ENCODE measurements around the gene ZCCHC14.

The ZCCHC14 gene

DNA sequence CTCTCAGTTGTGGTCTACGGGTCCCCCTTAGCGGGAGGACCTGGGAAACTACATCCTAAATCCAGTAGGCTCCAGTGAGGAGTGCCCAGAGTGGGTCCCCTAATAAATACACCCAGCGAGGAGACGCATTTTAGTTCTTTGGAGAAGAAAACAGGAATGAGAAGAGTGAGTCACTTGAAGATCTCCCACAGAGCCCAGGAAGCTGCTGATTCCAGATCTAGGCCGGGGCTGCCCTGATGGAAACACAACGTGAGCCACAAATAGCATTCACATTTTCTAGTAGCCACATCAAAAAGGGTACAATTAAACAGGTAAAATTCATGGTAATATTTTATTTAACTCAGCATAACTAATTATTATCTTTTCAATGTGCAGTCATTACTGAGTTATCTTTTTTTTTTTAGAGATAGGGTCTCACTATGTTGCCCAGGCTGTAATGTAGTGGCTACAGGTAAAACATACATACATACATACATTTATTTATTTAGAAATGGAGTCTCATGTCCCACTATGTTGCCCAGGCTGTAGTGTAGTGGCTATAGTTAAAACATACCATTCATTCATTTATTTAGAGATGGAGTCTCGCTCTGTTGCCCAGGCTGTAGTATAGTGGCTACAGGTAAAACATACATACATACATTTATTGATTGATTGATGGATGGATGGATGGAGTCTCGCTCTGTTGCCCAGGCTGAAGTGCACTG, 130.8 kb downstream of the ZCCHC14 start:
- Histone ChIP-seq H3K4ac (ENCODE audit: low read depth in 1 of 2, low read length in 2 of 2) (no peak overlapping the region), H3K4me3 (ENCODE audit: insufficient read depth in 1 of 2, low read depth in 1 of 2, low read length in 2 of 2) (no peak overlapping the region), H3K18ac (ENCODE audit: low read depth in 1 of 2, low read length in 2 of 2) (no peak overlapping the region), H4K8ac (ENCODE audit: low read length) (no peak overlapping the region), H3K4me1 (ENCODE audit: control insufficient read depth, insufficient read depth, low read depth, low read length) (peaks cover 16% of the 10 kb centered on the region), H2AFZ (ENCODE audit: low read depth, low read length) (no peak overlapping the region), H3K79me1 (replicated peaks; ENCODE audit: low read length, poor library complexity, severe bottlenecking) (peaks cover 60% of the 10 kb centered on the region), H3K27ac (ENCODE audit: low read length, poor library complexity, severe bottlenecking) (no peak overlapping the region), H4K91ac (ENCODE audit: low read length) (no peak overlapping the region), H2BK5ac (ENCODE audit: low read depth, low read length, poor library complexity, severe bottlenecking) (no peak overlapping the region), H3K9me3 (ENCODE audit: control insufficient read depth, low read length) (no peaks in the 10 kb centered on the region), H3K9ac (ENCODE audit: low read length) (no peak overlapping the region), H2BK12ac (ENCODE audit: low read length in 2 of 2) (no peak overlapping the region), H2AK5ac (ENCODE audit: low read length, severe bottlenecking) (no peak overlapping the region), H3K36me3 (ENCODE audit: control insufficient read depth in 1 of 2, insufficient read depth in 2 of 2, low read depth in 1 of 2, low read length in 2 of 2) (peaks cover 55 to 78% of the 10 kb centered on the region in 2 experiments), H3K4me2 (ENCODE audit: low read length, poor library complexity, severe bottlenecking) (no peak overlapping the region), H2BK15ac (ENCODE audit: low read depth, poor library complexity, severe bottlenecking) (no peak overlapping the region), H3K14ac (ENCODE audit: low read length in 2 of 2) (no peak overlapping the region), H2BK120ac (ENCODE audit: low read depth, low read length) (no peak overlapping the region), H3K23ac (ENCODE audit: low read length in 2 of 2) (no peak overlapping the region), H3K27me3 (ENCODE audit: control insufficient read depth in 1 of 2, insufficient read depth in 1 of 2, low read length in 2 of 2) (no peaks in the 10 kb centered on the region)
- WGBS: 96% methylated on average over 7 of the region's 8 CpGs
- DNase-seq: no peak

DNA sequence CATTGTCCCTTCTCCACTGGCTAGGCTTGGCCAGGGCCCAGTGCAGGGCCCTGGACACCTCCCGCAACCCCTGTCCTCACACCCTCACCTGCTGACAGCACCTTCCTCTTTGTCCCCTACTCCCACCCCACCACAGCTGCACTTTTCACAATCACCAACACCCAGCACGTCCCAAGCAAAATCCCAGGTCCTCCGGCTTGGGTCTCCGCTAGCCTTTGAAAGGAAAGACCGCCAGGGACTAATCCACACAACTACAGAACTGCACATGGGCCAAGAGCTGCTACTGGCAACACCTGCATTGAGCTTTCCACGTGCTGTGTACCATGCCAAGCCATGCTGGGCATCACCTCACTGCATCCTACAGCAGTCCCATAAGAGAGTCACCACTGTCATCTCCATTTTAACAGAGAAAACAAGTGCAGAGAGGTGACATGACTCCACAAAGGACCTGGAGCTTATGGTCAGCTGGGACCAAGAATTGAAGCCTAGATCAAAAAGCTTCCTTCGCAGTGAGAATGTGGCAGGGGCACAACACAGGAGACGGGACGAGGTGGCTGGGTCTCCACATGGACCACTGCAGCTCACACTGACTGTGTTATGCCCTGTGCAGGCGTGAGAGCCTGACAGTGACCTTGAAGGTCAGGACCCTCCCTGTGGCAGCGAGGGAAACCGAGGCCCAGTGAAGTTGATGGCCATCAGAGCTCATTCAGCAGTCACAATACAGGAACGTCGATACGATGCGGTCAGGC, 131.8 kb downstream of the ZCCHC14 start:
- H2BK5ac ChIP-seq (ENCODE audit: low read depth, low read length, poor library complexity, severe bottlenecking): no peak overlapping the region
- peak overlapping the region in 1 of 2 experiments; percentile 18 for H3K14ac ChIP-seq (ENCODE audit: low read length in 2 of 2)
- no peak overlapping the region for H3K9ac ChIP-seq (ENCODE audit: low read length)
- H3K18ac ChIP-seq (ENCODE audit: low read depth in 1 of 2, low read length in 2 of 2): no peak overlapping the region
- no peak overlapping the region for H4K91ac ChIP-seq (ENCODE audit: low read length)
- peaks cover 58 to 79% of the 10 kb centered on the region in 2 experiments for H3K36me3 ChIP-seq (ENCODE audit: control insufficient read depth in 1 of 2, insufficient read depth in 2 of 2, low read depth in 1 of 2, low read length in 2 of 2)
- no peak overlapping the region for H2BK120ac ChIP-seq (ENCODE audit: low read depth, low read length)
- H3K27ac ChIP-seq (ENCODE audit: low read length, poor library complexity, severe bottlenecking): no peak overlapping the region
- no peak overlapping the region for H2AK5ac ChIP-seq (ENCODE audit: low read length, severe bottlenecking)
- H3K4me2 ChIP-seq (ENCODE audit: low read length, poor library complexity, severe bottlenecking): no peak overlapping the region
- H3K23ac ChIP-seq (ENCODE audit: low read length in 2 of 2): no peak overlapping the region
- 98% methylated on average over 16 of the region's 16 CpGs for WGBS
- no peaks in the 10 kb centered on the region for H3K9me3 ChIP-seq (ENCODE audit: control insufficient read depth, low read length)
- H3K4me1 ChIP-seq (ENCODE audit: control insufficient read depth, insufficient read depth, low read depth, low read length): peaks cover 19% of the 10 kb centered on the region
- no peak overlapping the region for H3K4ac ChIP-seq (ENCODE audit: low read depth in 1 of 2, low read length in 2 of 2)
- no peak overlapping the region for H2BK15ac ChIP-seq (ENCODE audit: low read depth, poor library complexity, severe bottlenecking)
- H2AFZ ChIP-seq (ENCODE audit: low read depth, low read length): no peak overlapping the region
- H3K79me1 ChIP-seq (replicated peaks; ENCODE audit: low read length, poor library complexity, severe bottlenecking): peaks cover 59% of the 10 kb centered on the region
- no peak overlapping the region for H2BK12ac ChIP-seq (ENCODE audit: low read length in 2 of 2)
- H4K8ac ChIP-seq (ENCODE audit: low read length): no peak overlapping the region
- no peaks in the 10 kb centered on the region for H3K27me3 ChIP-seq (ENCODE audit: control insufficient read depth in 1 of 2, insufficient read depth in 1 of 2, low read length in 2 of 2)
- H3K4me3 ChIP-seq (ENCODE audit: insufficient read depth in 1 of 2, low read depth in 1 of 2, low read length in 2 of 2): no peak overlapping the region
- no peak for DNase-seq

DNA sequence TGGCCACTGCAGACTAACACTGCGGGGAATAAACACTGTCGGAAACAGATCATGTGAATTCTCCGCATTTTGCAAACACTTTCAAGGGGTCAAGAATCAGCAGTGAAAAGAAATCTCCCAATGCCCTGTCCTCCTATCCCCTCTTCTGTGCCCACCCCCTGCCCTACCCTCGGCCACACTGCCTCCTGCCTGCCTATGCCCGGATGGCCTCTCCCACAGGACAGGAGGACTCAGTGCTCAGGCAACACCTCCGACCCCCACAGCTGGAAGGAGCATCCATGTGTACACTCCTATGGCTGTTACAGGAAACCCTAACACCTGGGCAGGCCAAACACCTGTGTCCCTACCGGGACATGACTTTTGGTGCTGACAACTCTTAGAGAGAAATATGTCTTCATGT, 133.7 kb downstream of the ZCCHC14 start:
- Histone ChIP-seq H3K27ac (ENCODE audit: low read length, poor library complexity, severe bottlenecking) (no peak overlapping the region), H3K18ac (ENCODE audit: low read depth in 1 of 2, low read length in 2 of 2) (no peak overlapping the region), H3K4me2 (ENCODE audit: low read length, poor library complexity, severe bottlenecking) (no peak overlapping the region), H3K4me3 (ENCODE audit: insufficient read depth in 1 of 2, low read depth in 1 of 2, low read length in 2 of 2) (no peak overlapping the region), H4K8ac (ENCODE audit: low read length) (no peak overlapping the region), H2AFZ (ENCODE audit: low read depth, low read length) (no peak overlapping the region), H3K79me1 (replicated peaks; ENCODE audit: low read length, poor library complexity, severe bottlenecking) (peaks cover 54% of the 10 kb centered on the region), H4K91ac (ENCODE audit: low read length) (no peak overlapping the region), H3K23ac (ENCODE audit: low read length in 2 of 2) (no peak overlapping the region), H3K14ac (ENCODE audit: low read length in 2 of 2) (no peak overlapping the region), H3K4me1 (ENCODE audit: control insufficient read depth, insufficient read depth, low read depth, low read length) (peaks cover 18% of the 10 kb centered on the region), H3K27me3 (ENCODE audit: control insufficient read depth in 1 of 2, insufficient read depth in 1 of 2, low read length in 2 of 2) (no peaks in the 10 kb centered on the region), H2AK5ac (ENCODE audit: low read length, severe bottlenecking) (no peak overlapping the region), H3K4ac (ENCODE audit: low read depth in 1 of 2, low read length in 2 of 2) (no peak overlapping the region), H3K9me3 (ENCODE audit: control insufficient read depth, low read length) (no peaks in the 10 kb centered on the region), H3K36me3 (ENCODE audit: control insufficient read depth in 1 of 2, insufficient read depth in 2 of 2, low read depth in 1 of 2, low read length in 2 of 2) (peaks cover 46 to 76% of the 10 kb centered on the region in 2 experiments), H2BK120ac (ENCODE audit: low read depth, low read length) (no peak overlapping the region), H3K9ac (ENCODE audit: low read length) (no peak overlapping the region), H2BK12ac (ENCODE audit: low read length in 2 of 2) (no peak overlapping the region), H2BK15ac (ENCODE audit: low read depth, poor library complexity, severe bottlenecking) (no peak overlapping the region), H2BK5ac (ENCODE audit: low read depth, low read length, poor library complexity, severe bottlenecking) (no peak overlapping the region)
- no peak for DNase-seq
- 97% methylated on average over 6 of the region's 7 CpGs for WGBS

DNA sequence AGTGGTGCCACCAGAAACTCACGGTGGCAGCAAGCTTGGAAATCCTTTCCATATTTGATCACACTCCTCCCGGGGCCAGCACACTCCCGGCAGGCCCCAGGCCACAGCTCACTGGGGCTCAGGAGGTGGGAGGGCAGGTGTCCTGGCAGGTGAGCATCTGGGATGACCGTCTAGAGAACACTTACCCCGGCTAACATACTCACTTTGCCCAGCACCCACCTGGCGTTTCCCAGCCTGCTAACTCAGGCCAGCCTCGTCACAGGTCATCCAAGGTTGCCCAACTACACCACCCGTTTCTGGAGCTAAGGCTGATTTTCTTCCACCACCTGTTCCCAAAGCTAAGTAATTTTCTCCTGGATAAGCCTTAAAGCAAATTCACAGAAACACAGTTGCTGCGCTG, 134.1 kb downstream of the ZCCHC14 start:
- WGBS: 96% methylated on average over 8 of the region's 9 CpGs
- peaks cover 15% of the 10 kb centered on the region for H3K4me1 ChIP-seq (ENCODE audit: control insufficient read depth, insufficient read depth, low read depth, low read length)
- no peak overlapping the region for H4K91ac ChIP-seq (ENCODE audit: low read length)
- no peak overlapping the region for H3K4ac ChIP-seq (ENCODE audit: low read depth in 1 of 2, low read length in 2 of 2)
- H2BK12ac ChIP-seq (ENCODE audit: low read length in 2 of 2): no peak overlapping the region
- no peak overlapping the region for H3K27ac ChIP-seq (ENCODE audit: low read length, poor library complexity, severe bottlenecking)
- H3K9ac ChIP-seq (ENCODE audit: low read length): no peak overlapping the region
- peaks cover 54% of the 10 kb centered on the region for H3K79me1 ChIP-seq (replicated peaks; ENCODE audit: low read length, poor library complexity, severe bottlenecking)
- no peak overlapping the region for H3K4me2 ChIP-seq (ENCODE audit: low read length, poor library complexity, severe bottlenecking)
- no peak overlapping the region for H3K23ac ChIP-seq (ENCODE audit: low read length in 2 of 2)
- no peak for DNase-seq
- H2BK5ac ChIP-seq (ENCODE audit: low read depth, low read length, poor library complexity, severe bottlenecking): no peak overlapping the region
- no peak overlapping the region for H3K14ac ChIP-seq (ENCODE audit: low read length in 2 of 2)
- no peaks in the 10 kb centered on the region for H3K27me3 ChIP-seq (ENCODE audit: control insufficient read depth in 1 of 2, insufficient read depth in 1 of 2, low read length in 2 of 2)
- no peaks in the 10 kb centered on the region for H3K9me3 ChIP-seq (ENCODE audit: control insufficient read depth, low read length)
- no peak overlapping the region for H3K18ac ChIP-seq (ENCODE audit: low read depth in 1 of 2, low read length in 2 of 2)
- no peak overlapping the region for H2AFZ ChIP-seq (ENCODE audit: low read depth, low read length)
- peaks cover 45 to 76% of the 10 kb centered on the region in 2 experiments for H3K36me3 ChIP-seq (ENCODE audit: control insufficient read depth in 1 of 2, insufficient read depth in 2 of 2, low read depth in 1 of 2, low read length in 2 of 2)
- H2BK15ac ChIP-seq (ENCODE audit: low read depth, poor library complexity, severe bottlenecking): no peak overlapping the region
- H3K4me3 ChIP-seq (ENCODE audit: insufficient read depth in 1 of 2, low read depth in 1 of 2, low read length in 2 of 2): no peak overlapping the region
- H4K8ac ChIP-seq (ENCODE audit: low read length): no peak overlapping the region
- H2AK5ac ChIP-seq (ENCODE audit: low read length, severe bottlenecking): no peak overlapping the region
- no peak overlapping the region for H2BK120ac ChIP-seq (ENCODE audit: low read depth, low read length)

Measured in mesenchymal stem cell (in vitro differentiated cells and primary cell).